Neutrophil (primary cell): Measurements from ENCODE around the gene URGCP.
"Not testable (repeated sequence)": the region's sequence is repeated elsewhere in the genome, so short reads cannot be mapped to it uniquely, and the experiment has no call there.

Experiments used
- H3K27ac ChIP-seq: fragments of 200-600 bp; sonication (generic); 2 replicates; pipeline ENCODE4 v1.5.1; 2016; ENCODE audit warnings: mild to moderate bottlenecking, moderate library complexity
- H3K27me3 ChIP-seq: fragments of 200-600 bp; sonication (generic); 2 replicates; pipeline ENCODE4 v1.6.0; 2016; ENCODE audit warnings: mild to moderate bottlenecking
- H3K36me3 ChIP-seq: fragments of 200-600 bp; sonication (generic); 2 replicates; pipeline ENCODE4 v1.5.1; 2017
- H3K4me1 ChIP-seq, 2 experiments: fragments of 200-600 bp in 1 of 2; sonication (generic) in 1 of 2; 1 replicate in 1 of 2; 2 replicates in 1 of 2; pipeline versions ENCODE4 v1.5.1 to v1.6.1; 2013 to 2016; ENCODE audit warnings: low read depth in 1 of 2, low read length in 1 of 2, mild to moderate bottlenecking in 1 of 2, moderate library complexity in 1 of 2; ENCODE audit not compliant: control insufficient read depth in 1 of 2, insufficient read depth in 1 of 2
- H3K4me3 ChIP-seq, 2 experiments: fragments of 200-600 bp in 1 of 2; sonication (generic) in 1 of 2; 1 replicate in 1 of 2; 2 replicates in 1 of 2; pipeline ENCODE4 v1.5.1; 2013 to 2016; ENCODE audit warnings: low read depth in 1 of 2, low read length in 1 of 2, mild to moderate bottlenecking in 1 of 2, moderate library complexity in 1 of 2
- H3K9me3 ChIP-seq: fragments of 200-600 bp; sonication (generic); 2 replicates; pipeline ENCODE4 v1.5.1; 2016
- TF ChIP-seq, protein P1 (sequence below): fragments of 200-600 bp; sonication (generic); IDR thresholded peaks from 2 replicates; pipeline ENCODE4 v1.5.1; 2016; ENCODE audit warnings: antibody characterized with exemption

URGCP gene

GRCh38 chr7:43843296-43843695, 63.1 kb downstream of the URGCP start:
- Histone ChIP-seq H3K9me3 (no peaks in the 10 kb centered on the region), H3K4me1 (peaks cover 3 to 6% of the 10 kb centered on the region in 2 experiments), H3K27ac (no peak overlapping the region), H3K36me3 (no peaks in the 10 kb centered on the region), H3K4me3 (no peak overlapping the region), H3K27me3 (peaks cover 8% of the 10 kb centered on the region)
- TF ChIP-seq, protein P1, sequence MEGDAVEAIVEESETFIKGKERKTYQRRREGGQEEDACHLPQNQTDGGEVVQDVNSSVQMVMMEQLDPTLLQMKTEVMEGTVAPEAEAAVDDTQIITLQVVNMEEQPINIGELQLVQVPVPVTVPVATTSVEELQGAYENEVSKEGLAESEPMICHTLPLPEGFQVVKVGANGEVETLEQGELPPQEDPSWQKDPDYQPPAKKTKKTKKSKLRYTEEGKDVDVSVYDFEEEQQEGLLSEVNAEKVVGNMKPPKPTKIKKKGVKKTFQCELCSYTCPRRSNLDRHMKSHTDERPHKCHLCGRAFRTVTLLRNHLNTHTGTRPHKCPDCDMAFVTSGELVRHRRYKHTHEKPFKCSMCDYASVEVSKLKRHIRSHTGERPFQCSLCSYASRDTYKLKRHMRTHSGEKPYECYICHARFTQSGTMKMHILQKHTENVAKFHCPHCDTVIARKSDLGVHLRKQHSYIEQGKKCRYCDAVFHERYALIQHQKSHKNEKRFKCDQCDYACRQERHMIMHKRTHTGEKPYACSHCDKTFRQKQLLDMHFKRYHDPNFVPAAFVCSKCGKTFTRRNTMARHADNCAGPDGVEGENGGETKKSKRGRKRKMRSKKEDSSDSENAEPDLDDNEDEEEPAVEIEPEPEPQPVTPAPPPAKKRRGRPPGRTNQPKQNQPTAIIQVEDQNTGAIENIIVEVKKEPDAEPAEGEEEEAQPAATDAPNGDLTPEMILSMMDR, result no peak

DNA sequence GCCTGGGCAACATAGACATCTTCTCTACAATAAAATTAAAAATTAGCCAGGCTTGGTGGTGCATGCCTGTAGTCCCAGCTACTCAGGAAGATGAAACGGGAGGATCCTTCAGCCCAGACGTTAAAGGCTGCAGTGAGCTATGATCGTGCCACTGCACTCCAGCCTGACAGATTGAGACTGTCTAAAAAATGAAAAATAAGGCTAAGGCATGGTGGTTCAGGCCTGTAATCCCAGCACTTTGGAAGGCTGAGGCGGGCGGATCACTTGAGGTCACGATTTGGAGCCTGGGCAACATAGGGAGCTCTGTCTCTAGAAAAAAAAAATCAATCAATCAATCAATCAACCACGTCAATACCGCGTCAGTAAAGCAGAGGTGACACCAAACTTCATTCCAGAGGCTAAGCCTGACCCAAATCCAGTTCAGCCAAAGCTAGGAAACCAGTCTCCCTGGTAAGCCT, 68.2 kb downstream of the URGCP start:
- Histone ChIP-seq H3K36me3 (no peaks in the 10 kb centered on the region), H3K27ac (no peak overlapping the region), H3K27me3 (no peaks in the 10 kb centered on the region), H3K9me3 (no peaks in the 10 kb centered on the region), H3K4me1 (peaks cover 13 to 17% of the 10 kb centered on the region in 2 experiments), H3K4me3 (no peak overlapping the region)
- TF ChIP-seq, protein P1, result no peak

- H3K4me3 ChIP-seq, result peak overlapping the region; percentile 12 to 21
- peaks cover 13 to 17% of the 10 kb centered on the region in 2 experiments for H3K4me1 ChIP-seq
- H3K27ac ChIP-seq, result no peak overlapping the region
- peaks cover 5% of the 10 kb centered on the region for H3K9me3 ChIP-seq
- no peaks in the 10 kb centered on the region for H3K27me3 ChIP-seq
- no peaks in the 10 kb centered on the region for H3K36me3 ChIP-seq
- TF ChIP-seq, protein P1, result no peak
Observed at GRCh38 chr7:43834463-43835251, 71.7 kb downstream of the URGCP start.

DNA sequence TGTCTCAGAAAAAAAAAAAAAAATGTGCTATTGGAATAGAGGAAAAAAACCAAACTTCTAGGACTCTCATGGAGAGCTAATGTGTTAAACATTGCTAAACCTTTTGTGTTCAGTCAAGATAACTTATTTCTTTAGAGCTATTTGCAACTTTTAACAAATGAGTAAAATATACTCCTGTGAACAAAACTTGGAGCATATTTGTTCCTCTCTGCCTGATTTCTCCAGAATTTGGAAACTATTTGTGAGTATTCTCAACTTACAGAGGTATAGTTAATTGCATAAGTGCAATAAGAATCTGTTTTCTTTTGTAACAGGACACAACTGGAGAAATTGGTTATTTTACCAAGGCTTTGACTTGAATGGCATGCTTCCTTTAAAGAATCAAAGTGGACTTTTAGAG, 75.5 kb downstream of the URGCP start:
- not testable (repeated sequence) for H3K27ac ChIP-seq, H3K4me3 ChIP-seq, H3K36me3 ChIP-seq, H3K9me3 ChIP-seq, H3K27me3 ChIP-seq
- H3K4me1 ChIP-seq, result peaks cover 10% of the 10 kb centered on the region in 2 experiments
